Stimulated activated CD4-positive, alpha-beta T cell treated with anti-CD3 and anti-CD28 coated beads, Interleukin-4, amount 100 ng/mL, for 48 hours (primary cell): ENCODE measurements around the gene NUDT14.

Experiments
- DNase-seq, 2 donors: peaks; one replicate each; pipeline ENCODE4 v3.0.0-alpha.2; 2020; ENCODE audit warnings: low read depth in 2 of 2

Gene NUDT14

DNA sequence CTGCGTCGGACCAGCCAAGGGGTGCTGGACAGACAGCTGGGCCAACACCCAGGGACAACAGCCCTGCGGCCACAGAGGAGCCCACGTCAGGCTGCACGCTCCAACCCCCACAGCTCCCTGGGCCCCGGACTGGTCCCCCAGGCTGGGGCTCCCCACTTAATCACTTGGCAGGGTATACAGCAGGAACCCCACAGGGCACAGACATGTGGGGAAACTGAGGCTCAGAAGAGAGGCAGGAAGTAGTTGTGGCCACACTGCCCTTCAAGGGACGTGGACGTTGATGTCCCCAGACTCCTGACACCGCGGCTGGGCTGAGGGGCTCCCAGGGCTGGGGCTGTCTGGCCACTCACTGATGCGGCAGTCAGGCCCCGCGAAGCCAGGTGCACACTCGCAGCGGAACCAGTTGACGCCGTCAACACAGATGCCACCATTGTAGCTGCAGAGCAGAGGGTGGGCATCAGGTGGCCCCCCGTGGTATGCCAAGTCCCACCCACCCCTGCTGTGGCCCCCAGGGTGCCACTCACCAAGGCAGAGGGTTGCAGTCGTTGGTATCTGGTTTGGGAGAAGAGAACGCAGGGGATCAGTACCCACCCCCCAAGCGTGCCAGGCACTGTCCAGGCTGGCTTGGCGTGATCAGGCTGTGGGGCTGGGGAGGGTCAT, 34.0 kb downstream of the NUDT14 start:
- no peak for DNase-seq

DNA sequence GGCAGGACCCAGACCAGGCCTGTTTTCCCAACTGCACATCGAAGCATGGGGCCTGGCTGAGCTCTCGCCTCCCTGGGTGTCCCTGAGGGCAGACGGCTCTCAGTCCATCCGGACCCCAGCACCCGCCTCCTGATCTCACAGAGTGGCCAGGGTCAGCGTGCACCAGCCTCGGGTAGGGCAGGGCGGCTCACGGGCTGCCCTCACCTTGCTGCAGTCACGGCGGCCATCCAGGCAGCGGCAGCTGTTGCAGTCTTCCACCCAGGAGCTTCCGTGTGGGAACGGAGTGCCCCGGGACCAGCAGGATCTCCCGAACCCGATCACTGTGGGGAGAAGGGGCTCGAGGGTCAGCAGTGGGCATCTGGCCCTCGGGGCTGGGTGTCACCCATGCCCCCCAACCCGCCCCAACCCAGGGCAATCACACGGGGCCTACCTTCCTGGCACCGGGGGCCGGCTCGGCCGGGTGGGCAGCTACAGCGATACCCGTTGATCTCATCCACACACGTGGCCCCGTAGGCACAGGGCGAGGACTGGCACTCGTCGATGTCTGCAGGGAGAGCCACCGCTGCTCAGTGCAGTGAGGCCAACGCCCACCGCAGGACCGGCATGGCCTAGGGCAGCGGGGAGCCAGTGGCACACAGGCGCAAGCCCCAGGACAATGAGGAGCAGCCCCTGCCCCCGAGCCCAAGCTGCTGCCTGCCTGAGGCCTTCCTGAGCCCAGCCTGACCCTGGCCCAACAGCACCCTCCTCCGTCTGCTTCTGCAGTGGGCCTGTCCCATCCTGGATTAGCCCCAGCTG, 34.7 kb downstream of the NUDT14 start:
- no peak for DNase-seq

DNA sequence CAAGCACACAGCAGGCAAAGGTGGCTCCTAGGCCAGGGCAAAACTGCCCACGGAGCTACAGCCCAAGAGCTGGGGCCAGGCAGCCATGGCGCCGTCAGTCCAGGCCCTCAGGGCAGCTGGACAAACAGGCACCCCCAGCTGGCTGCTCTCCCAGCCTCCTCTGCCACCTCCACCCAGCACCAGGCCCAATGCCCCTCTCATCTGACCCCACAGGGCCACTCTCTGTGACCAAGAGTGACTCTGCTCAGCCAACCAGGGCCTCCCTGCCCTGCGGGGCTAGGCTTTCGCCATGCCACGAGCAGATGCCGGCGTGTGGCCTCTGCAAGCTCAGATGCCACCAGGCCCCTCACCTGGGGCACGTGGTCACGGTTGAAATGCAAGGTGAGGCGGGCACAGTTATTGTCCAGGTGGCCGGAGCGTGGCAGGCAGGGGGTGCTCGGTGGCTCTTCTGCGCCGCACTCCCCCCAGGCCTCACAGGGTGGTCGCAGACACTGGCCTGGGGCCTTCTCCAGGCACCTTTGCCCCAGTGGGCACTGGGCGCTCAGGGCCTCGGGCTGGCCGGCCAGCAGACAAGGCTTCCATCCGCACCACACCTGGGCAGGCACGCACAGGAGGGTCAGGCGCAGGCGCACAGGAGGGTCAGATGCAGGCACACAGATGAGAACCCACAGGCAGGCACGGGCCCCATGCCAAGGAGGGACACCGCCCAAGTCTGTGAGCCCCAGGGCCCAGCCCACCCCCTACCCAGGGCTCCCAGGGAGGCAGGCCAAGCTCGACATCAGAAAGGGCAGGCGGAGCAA, 35.5 kb downstream of the NUDT14 start:
- DNase-seq, result no peak

DNA sequence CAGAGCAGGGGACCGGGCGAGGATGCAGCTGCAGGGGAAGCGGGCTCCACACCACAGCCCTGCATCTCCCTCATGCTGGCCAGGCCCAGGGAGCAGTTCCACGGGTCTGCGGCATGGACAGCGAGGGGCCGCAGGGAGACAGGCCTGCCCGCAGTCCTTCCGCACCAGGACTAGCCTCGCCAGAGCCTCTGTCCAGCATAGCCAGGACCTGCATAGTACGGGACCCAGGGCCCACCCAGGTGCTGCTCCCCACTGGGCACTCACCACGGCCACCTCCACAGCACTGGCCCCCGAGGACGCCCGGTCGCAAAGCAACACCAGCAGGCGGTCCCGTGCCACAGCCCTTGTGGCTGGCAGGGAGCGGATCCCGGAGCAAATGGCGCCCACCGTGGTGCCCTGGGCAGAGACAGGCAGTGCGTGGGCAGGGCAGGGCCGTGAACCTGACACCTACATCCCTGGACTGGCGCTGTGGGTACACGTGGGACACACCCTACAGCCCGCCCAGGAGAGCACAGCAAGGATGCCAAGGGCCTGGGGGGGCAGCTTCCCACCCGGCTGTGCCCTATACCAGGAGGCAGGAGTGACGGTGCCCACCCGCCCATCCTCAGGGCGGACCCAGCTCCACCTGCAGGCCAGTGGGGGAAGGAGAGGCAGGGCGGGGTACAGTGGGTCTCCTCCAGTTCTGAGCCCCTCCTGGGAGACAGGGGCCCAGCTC, 36.3 kb downstream of the NUDT14 start:
- DNase-seq, result no peak

DNA sequence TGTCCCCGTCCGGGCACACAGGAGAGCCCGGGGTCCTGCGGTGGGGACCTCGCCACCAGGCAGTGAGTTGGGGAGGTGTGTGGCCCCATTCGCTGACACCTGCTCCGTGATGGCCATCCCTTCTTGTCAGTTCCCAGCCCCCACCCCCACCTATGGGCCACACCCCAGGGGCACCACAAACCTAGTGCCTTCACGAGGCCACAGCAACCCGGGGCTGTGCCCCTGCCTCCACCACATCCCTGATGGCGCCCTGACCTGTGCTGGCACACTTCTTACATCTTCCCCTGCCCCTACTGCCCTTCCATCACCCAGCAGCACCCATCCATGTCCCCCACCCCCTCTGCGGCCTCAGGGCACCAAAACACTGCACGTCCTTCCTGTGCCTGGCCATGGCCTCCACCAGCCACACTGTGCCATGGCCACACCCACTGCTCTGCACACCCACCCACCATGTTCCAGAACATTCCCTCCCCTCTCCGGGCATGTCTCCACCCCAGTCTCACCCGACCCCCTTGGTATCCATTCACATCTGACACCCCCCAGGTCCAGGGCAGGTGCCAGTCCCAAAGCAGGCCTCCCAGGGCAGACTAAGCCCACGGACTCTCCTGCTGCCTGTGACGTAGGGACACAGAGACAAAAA, 37.0 kb downstream of the NUDT14 start:
- no peak for DNase-seq

DNA sequence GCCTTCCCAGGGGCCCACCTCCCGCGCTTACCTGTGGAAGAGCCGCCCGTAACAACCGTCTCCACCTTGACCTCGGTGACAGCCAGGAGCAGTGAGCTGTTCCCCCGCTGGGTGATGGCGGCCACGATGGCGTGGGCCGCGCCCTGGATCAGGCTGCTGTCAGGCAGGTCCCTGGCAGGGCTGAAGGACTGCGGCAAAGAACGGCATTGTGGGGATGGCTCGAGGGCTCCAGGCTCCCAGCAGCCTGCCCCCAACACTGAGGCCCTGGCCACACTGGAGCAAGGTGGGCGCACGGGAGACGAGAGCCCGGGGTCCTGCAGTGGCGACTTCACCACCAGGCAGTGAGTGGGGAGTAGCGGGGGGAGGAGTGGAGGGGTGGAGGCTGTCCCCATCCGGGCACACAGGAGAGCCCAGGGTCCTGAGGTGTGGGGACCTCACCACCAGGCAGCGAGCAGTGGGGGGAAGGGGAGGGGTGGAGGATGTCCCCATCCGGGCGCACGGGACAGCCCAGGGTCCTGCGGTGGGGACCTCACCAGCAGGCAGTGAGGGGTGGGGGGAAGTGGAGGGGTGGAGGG, 37.6 kb downstream of the NUDT14 start:
- DNase-seq, result no peak

DNA sequence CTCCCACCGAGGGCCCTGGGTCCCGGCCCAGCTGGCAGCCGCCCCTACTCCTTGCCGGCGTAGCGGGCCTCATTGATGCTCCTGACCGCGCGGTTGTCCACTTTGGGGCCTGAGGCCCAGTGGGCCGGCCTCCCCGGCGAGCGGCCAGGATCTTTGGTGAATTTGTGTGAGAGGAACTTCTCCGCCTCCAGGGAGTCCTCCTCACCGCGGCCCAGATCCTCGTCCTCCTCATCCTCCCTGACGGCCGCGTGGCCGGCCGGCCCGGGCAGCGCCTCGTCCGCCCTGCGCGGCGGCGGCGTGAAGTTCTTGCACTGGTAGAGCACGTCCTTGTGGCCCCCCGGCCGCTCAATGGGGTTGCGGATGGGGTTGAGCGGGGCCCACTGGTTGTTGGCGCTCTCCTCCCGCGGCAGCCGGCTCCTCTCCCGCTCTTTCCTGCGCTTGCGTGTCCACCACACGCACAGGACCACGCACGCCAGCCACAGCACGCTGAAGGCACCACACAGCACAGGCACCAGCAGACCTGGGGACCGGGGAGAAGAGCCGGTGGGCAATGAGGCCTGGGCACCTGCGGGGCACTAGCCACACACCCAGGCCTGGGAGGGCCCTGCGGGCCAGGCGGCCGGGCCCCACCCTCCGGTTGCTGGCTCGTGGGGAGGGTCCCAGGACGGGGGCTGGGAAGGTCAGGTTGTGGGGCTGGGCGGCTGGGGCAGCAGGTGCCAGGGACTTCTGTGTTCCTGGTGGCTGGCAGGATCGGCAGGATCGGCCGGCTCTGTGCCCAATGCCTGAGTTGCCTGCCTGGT, 38.3 kb downstream of the NUDT14 start:
- DNase-seq, result no peak

DNA sequence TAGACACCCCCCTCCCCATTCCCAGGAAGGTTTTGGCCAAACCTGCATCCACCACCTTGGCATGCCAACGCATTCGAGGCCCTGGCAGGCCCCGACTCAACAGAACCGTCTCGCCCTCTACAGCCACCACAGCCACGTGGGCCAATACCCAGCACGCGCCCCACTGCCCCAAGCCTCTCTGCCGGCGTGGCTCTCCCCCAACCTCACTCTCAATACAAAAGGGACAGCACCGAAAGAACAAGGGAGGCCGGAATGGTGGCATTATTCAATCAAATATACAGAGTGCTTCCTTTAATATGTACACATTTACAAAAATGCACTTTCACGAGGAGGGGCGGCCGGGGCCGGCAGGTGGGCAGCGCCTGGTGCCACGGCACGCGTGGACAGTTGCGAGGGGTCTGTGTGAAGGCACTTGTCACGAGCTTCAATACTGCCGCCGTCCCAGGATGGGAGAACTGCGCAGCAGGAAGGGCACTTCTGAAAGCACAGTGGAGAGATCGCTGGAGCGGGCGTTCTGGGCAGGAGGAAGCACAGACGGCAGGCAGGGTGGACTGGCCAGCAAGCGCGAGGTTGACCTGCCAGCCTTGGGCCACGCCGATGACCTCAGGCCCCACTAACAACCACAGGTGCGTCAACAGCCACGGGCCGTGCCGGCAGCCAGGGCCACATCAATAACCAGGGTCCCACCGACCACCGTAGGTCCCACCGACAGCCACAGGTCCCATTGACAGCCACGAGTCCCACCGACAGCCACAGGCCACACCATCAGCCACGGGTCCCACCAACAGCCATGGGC, 39.4 kb downstream of the NUDT14 start:
- DNase-seq, result no peak

DNA sequence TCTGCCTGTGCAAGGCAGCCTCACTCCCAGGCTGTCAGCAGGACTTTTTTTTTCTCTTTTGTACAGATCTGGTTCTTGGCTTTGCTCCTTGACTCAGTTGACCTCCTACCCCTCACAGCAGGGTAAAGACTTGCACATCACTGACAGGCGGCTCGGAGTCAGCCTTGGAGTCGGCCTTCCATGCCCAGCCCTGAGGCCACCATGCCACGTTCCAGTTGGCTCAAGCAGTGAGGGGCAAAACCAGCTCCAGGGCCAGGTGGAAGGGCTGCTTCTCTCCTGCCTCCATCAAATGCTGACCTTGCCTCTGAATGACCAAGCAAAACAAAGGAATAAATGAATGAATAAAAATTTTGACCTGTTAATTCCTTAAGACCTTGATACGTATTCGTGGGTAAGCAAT, 40.1 kb downstream of the NUDT14 start:
- no peak for DNase-seq

DNA sequence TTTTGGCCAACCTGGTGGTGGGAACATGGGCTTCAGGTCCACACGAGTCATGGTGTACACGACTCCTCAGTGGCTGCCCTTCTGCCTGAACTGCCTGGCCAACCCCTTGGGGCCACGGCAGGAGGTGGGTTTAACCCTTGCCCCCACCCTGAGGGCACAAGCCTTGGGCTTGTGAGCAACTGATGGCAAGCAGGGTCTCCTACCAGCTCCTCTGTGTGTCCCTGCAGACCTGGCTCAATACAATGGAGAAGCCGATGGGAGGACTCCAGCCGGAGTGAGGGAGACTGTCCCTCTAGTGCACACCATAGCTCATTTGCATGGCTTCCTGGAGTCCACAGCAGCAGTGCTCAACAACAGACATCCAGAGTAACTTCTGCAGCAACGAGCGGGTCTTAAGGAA, 40.5 kb downstream of the NUDT14 start:
- DNase-seq, result no peak

DNA sequence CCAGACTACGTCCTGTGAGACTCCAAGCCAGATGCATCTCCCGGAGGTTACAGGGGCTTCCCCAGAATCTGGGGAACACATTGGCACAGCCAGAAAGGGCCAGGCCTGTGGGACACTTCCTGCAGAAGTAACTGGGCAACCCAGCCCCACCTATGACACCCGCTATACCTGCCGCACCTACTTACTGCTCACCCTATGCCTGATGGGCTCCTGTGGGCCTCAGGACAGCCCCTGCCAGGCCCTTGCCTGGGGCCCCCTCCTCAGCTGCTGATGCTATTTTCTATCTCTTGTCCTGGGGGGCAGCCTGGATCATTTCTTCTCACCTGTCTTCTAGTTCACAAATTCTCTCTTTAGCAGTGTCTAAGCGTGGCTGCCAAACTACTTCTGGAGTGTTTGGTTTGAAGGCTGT, 41.3 kb downstream of the NUDT14 start:
- no peak for DNase-seq

DNA sequence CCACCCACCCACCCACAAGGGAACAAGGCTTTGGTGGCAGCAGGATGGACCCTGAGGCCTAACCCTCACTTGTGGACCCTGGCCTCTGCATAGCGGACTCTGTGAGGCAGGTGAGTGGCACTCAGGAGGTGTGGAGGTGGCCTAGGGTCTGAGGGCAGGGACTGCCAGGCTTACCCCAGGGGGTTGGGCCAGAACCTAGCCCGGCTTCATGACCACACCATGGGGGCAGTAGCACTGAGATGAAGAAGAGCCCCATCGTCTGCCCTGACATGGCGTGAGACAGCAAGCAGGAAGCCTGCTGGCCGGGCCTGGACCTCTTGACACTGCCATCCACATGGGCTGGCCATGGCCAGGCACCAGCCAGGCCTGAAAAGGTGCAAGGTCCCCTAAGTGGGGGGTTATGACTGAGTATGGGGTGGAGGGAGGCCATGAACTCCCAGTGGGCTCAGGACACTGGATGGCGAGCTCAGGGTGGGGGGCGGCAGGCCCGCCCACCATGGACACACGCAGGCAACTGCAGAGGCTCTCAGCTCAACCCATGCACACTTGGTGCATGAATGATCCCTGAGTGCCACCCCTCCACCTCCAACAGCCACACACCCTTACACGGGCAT, 41.8 kb downstream of the NUDT14 start:
- no peak for DNase-seq

DNA sequence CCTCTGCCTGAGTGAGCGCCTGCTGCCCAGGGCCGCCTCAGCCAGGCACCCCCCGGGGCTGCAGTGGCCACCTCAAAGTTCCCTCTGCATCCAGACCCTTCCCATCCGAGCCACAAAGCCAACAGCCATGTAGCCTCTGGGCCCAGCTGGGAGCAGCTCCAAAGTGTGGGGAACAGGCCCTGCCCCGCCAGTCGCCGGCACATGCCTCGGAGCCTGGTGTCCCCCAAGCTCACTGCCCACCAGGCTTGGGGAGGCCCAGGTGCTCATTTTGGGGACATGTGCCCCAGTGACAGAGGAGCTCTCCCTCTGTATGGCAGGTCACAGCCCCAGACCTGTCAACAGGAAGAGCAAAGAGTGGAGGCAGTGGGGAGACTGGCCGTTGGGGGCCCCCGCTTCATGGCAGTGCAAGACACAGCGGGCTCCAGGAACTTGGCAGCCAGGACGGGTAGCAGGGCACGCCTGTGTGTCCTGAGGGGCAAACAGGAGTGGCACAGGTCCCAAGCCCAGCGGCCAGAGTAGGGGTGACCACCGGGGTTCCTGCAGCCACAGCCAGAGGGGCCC, 42.5 kb downstream of the NUDT14 start:
- DNase-seq, result no peak

DNA sequence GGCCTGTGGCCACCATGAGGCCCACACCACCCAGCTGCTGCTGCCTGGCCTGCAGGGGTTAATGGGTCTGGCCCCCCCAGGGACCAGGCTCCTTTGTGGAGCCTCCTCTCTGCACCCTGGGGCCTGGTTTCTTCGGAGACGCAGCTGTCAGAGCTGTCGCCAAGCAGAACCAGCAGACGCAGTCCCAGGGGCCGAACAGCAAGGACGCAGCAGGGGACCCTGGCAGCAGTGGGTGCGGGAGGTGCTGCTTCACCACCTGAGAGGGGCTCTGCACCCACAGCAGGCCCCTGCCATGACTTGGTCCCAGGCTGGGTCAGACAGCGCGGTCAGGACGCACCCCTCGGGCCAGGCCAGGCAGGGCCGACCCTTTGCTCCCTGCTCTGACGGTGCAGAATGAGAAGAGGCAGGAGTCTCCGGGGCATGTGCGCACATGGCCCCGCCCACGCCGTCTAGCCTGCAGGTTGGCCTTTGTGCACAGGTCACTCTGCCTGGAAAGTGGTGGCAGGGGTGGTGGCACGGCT, 43.0 kb downstream of the NUDT14 start:
- no peak for DNase-seq

DNA sequence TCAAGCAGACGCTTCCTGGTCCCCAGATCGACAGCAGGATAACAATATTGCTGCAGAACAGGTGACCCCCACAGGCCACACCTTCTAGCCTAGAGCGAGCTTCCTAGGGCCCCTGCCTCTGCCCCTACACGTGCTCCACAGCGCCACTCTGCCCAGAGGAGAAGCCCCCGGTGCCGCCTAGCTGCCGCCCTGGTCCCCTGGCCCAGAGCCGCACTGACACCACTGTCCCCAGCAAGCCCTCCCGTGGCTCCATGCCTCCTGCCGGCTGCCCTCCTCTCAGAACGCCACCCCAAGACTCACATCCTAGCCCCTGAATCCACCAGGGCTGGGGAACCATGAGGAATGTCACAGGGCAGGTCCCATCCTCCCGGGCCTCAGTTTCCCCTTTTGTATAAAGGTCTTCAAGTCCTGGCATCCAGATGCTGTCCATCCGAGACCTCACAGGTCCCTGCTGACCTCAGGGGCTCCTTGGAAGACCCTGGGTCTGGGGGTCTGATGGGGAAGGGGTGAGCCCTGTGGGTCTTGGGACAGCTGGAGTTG, 43.6 kb downstream of the NUDT14 start:
- no peak for DNase-seq

DNA sequence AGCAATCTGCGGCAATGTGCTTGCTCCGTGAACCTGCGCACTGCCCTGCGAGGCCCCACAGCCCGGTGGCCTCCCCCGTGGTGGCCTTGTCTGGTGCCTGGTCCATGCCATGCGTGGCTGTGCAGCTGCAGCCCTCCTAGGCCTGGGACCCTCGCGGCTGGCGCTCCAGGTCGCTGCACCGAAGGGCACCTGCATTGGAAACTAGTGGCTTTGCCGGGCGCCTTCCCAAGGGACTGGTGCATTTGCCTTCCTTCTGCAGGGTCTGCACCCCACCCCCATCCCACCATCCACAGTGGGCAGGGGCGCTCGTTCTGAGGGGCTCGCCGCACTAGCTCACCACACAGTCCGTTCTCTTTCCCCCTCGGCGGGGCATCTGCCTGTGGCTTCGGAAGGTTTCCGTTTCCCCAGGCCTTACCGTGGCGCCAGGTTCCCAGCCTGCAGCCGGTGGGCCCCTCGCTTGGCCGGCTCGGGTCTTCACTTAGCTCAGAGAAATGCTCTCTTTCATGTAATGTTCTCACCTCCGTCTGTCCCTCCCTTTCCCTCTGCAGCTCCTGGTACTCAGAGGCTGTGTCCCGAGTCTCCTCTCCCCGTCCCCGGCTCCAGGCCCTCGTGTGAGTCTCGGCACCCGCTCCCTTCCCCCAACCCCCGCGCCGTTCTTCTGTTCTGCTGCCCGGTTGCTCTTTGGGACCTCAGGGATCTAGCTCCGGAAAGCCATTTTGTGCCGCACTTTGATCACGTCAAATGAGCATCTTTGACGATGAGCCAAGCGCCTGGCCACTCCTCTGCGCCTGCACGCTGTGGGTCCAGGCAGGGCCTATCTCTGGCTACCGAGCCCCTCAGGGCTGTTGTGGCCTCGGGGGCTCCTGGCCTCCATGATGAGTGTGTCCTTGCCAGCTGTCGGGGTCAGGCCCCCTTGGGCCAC, 44.5 kb downstream of the NUDT14 start:
- no peak for DNase-seq
